VCaP (cell line): ENCODE measurements around the gene PCNX2.

Experiments
- H3K27ac ChIP-seq: fragments of 450-650 bp; 2 replicates; pipeline ENCODE4 v1.5.1; 2017
- TF ChIP-seq, protein P1 (sequence below): fragments of 450-650 bp; conservative IDR thresholded peaks from 2 replicates; pipeline ENCODE4 v1.5.1; 2017; ENCODE audit warnings: mild to moderate bottlenecking, moderate library complexity

Gene PCNX2

DNA sequence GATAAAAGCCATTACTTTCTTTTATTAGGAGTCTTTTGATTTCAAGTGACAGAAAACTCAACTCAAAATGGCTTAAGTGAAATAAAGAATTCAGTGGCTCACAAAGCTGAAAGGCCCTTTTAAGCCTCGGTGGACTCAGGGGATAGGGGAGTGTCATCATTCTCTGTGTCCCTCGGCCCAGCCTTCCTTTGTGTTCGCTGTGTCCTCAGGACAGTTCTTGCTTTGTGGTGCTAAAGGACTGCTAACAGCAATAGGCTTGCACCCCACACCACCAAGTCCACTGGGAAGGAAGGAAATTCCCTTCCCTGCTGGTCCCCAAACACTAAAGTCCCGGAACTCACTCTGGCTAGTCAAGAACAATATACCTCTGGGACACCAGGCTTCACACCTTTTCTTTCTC, 216.0 kb downstream of the PCNX2 start:
- TF ChIP-seq, protein P1, sequence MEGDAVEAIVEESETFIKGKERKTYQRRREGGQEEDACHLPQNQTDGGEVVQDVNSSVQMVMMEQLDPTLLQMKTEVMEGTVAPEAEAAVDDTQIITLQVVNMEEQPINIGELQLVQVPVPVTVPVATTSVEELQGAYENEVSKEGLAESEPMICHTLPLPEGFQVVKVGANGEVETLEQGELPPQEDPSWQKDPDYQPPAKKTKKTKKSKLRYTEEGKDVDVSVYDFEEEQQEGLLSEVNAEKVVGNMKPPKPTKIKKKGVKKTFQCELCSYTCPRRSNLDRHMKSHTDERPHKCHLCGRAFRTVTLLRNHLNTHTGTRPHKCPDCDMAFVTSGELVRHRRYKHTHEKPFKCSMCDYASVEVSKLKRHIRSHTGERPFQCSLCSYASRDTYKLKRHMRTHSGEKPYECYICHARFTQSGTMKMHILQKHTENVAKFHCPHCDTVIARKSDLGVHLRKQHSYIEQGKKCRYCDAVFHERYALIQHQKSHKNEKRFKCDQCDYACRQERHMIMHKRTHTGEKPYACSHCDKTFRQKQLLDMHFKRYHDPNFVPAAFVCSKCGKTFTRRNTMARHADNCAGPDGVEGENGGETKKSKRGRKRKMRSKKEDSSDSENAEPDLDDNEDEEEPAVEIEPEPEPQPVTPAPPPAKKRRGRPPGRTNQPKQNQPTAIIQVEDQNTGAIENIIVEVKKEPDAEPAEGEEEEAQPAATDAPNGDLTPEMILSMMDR = no peak
- H3K27ac ChIP-seq = no peak overlapping the region

DNA sequence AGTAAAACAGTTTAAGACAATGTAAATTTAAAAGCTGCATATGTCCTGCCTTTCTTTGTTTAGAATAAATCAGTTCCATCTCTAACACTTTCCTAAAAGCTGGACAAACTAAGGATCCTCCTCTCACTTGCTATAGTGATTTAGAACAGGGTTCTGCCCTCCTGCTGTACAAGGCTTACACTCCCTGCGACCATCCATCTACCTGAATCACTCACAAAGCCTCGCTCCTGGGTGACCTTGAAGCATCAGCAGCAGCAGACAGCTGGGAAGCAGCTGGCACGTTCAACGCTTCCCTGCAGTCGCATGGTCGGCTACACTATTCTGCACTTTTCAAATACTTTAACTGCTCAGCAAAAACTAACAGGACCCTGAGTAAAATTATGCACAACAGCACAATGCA, 217.1 kb downstream of the PCNX2 start:
- TF ChIP-seq, protein P1 = no peak
- H3K27ac ChIP-seq = no peak overlapping the region

DNA sequence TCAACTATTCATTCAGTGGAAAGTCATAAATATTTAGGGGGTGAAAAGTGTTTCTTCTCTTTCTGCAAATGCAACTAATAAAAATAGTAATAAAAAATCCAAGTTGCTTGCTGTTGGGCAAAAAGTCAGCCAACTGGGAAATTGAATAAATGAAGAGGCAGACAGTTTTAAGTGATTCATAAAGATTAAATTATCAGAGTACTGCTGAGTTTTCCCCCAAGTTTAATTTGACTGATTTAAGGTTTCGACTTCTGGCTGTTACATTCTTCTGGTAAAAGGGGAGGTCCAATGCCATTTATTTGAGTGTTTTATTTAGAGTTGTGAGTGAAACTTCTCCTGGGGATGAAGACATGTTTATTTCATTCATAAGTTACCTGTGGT, 219.6 kb downstream of the PCNX2 start:
- TF ChIP-seq, protein P1 = no peak
- no peak overlapping the region for H3K27ac ChIP-seq

DNA sequence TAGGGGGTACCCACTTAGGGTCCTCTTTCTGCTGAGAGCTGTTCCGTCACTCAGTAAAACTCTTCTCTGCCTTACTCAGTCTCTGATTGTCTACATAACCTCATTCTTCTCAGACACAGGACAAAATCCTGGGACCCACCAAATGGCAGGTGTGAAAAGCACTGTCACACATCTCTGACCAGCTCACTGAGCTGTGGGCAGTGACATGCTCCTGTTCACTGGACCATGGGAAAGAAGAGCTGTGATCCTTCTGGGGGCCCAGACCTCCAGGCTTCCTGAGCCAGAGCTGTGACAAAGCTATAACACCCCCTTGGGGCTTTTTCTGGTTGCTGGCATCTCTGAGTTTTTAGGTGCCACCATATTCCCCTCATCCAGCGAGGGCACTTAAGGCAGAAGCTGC, 229.4 kb downstream of the PCNX2 start:
- TF ChIP-seq, protein P1 = no peak
- no peak overlapping the region for H3K27ac ChIP-seq

DNA sequence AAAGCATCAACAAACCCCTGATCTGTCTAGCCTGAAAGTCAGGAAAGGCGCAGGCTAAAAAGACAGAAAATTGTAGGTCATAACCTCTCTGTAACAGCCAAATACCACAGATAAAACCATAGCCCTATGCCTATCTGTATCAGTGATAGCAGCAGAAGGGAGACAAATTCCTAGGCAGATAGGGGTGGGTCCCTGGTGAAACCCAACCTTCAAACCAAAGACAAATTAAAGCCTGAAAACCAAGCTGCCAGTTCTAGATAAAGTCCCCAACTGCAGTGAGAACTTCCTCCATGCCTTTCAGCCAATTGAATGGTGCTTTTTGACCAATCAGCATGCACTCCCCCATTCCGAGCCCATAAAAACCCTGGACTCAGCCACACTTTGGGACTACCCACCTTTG, 229.8 kb downstream of the PCNX2 start:
- no peak overlapping the region for H3K27ac ChIP-seq
- TF ChIP-seq, protein P1 = no peak

DNA sequence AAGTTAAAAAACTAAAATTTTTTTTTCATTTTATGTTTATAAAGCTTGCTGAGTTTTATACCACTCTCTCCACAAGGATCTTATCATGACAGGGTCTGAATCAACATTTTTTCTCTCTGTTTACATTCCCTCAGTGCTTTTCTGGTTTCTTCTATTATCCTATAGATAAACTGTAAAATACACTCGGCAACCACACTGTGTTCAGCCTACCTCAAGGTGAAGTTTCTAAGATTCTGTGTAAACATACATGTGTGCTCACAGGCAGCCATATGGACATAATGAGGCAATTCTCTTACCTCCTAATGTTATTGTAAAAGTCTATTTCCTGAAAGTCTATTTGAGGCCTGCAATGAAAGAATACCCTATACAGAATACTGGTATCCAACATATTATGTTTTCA, 230.5 kb downstream of the PCNX2 start:
- TF ChIP-seq, protein P1 = no peak

DNA sequence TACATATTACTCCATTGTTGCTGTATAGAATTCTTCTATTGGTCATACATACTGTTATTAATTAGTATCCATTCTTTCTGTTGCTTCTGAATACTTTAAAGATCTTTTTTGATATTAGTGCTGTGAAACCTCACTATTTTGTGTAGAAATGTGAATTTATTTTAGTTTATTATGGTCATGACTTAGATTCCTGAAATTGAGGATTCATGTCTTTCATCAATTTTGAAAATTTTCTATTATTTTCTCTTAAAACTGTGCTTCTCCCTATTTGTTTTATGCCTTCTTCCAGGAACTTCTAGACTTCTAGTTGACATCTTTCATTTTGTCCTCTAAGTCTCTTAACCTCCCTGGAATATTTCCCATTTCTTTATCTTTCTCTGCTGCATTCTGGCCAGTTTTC, 232.1 kb downstream of the PCNX2 start:
- TF ChIP-seq, protein P1 = no peak
- no peak overlapping the region for H3K27ac ChIP-seq

More for the DNA sequence above, 230.5 kb downstream of the PCNX2 start:
- H3K27ac ChIP-seq = no peak overlapping the region

DNA sequence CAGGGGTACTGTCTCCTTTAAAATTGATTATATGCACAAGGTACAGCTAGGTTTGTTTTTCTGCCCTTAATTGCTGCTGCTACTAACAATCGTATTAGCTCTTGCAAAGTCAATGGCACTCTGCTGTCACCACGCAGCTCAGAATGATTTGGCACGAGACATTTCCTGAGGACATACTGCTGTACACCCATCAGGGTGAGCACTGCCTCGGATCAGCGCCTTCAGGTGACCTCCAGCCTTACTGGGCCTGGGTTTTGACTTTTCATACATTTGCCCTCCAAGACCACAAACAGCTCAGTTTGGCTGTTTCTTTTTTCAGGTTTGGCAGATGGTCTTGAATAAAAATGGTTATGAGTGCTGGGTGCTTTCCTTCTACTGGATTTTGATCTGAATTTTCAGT, 234.3 kb downstream of the PCNX2 start:
- no peak overlapping the region for H3K27ac ChIP-seq
- TF ChIP-seq, protein P1 = no peak
